HG03521 (cell line): ENCODE measurements around the gene CEP112.
"Not testable (repeated sequence)": the region's sequence is repeated elsewhere in the genome, so short reads cannot be mapped to it uniquely, and the experiment has no call there.

Experiments used
- ATAC-seq: cut with Tn5 transposase; IDR thresholded peaks from one replicate; pipeline ENCODE4 v1.9.1; 2021; ENCODE audit warnings: mild to moderate bottlenecking, moderate library complexity; ENCODE audit not compliant: unreplicated experiment

CEP112 gene

GRCh38 chr17:65749479-65749878 lies 442.5 kb downstream of the CEP112 start:
- ATAC-seq = no peak

GRCh38 chr17:65745241-65745640 lies 446.7 kb downstream of the CEP112 start:
- ATAC-seq = no peak

GRCh38 chr17:65743308-65743655 lies 448.7 kb downstream of the CEP112 start:
- no peak for ATAC-seq

GRCh38 chr17:65742403-65743307 lies 449.3 kb downstream of the CEP112 start:
- no peak for ATAC-seq

GRCh38 chr17:65741710-65742109 lies 450.2 kb downstream of the CEP112 start:
- ATAC-seq = no peak

- no peak for ATAC-seq
Observed at GRCh38 chr17:65739034-65739433, 452.9 kb downstream of the CEP112 start.

GRCh38 chr17:65737451-65737850 lies 454.5 kb downstream of the CEP112 start:
- no peak for ATAC-seq

GRCh38 chr17:65733314-65733713 lies 458.6 kb downstream of the CEP112 start:
- ATAC-seq = no peak

- not testable (repeated sequence) for ATAC-seq
Observed at GRCh38 chr17:65732667-65733066, 459.3 kb downstream of the CEP112 start.

- no peak for ATAC-seq
Observed at GRCh38 chr17:65730711-65731169, 461.2 kb downstream of the CEP112 start.

- ATAC-seq = no peak
Observed at GRCh38 chr17:65729207-65729606, 462.7 kb downstream of the CEP112 start.

GRCh38 chr17:65727832-65728231 lies 464.1 kb downstream of the CEP112 start:
- ATAC-seq = no peak

- ATAC-seq = no peak
Observed at GRCh38 chr17:65727246-65727645, 464.7 kb downstream of the CEP112 start.

- no peak for ATAC-seq
Observed at GRCh38 chr17:65723431-65724151, 468.3 kb downstream of the CEP112 start.

- no peak for ATAC-seq
Observed at GRCh38 chr17:65718601-65719000, 473.3 kb downstream of the CEP112 start.

GRCh38 chr17:65712383-65713267 lies 479.3 kb downstream of the CEP112 start:
- no peak for ATAC-seq

GRCh38 chr17:65711671-65712276 lies 480.2 kb downstream of the CEP112 start:
- ATAC-seq = no peak

GRCh38 chr17:65707780-65708179 lies 484.2 kb downstream of the CEP112 start:
- ATAC-seq = no peak

GRCh38 chr17:65704731-65705130 lies 487.2 kb downstream of the CEP112 start:
- ATAC-seq = no peak

GRCh38 chr17:65703891-65704290 lies 488.0 kb downstream of the CEP112 start:
- ATAC-seq = no peak

GRCh38 chr17:65699459-65699858 lies 492.5 kb downstream of the CEP112 start:
- no peak for ATAC-seq
